Endothelial cell of umbilical vein (primary cell): ENCODE results near the gene RPL4. TPM values are rescaled to one million over a fixed set of nuclear protein-coding genes. Genes with fewer than 3 reads are reported as not detected.

ENCODE experiments used
- BruUV-seq: library from RNA; stranded (reverse); fragments of 400-500 nt; replicated peaks from 2 replicates; lab custom pipeline; 2021; lab: Mats Ljungman, UMichigan
- CTCF ChIA-PET: fragments of 300-600, 350-600 bp; sonication (Branson Sonifier 250); formaldehyde crosslinking; loops from one replicate; lab custom pipeline; 2021; ENCODE audit warnings: antibody characterized with exemption, inconsistent platforms; lab: Charles Lee
- POLR2A ChIA-PET: fragments of 300-600, 350-600 bp; sonication (Branson Sonifier 250); formaldehyde crosslinking; loops from one replicate; lab custom pipeline; 2021; ENCODE audit warnings: antibody characterized with exemption, inconsistent platforms; lab: Charles Lee
- DNase-seq: peaks from one replicate; pipeline ENCODE4 v3.0.0-alpha.2; 2011; ENCODE audit warnings: low read depth, low spot score
- FAIRE-seq: peaks from 2 replicates; lab custom pipeline; 2011; peaks lifted over from hg19 to GRCh38; lab: Jason Lieb, UNC
- H2AFZ ChIP-seq: 2 replicates; pipeline ENCODE4 v1.6.0; 2012; ENCODE audit warnings: low read depth, low read length, control low read depth, inconsistent platforms
- H3K27ac ChIP-seq: 2 replicates; pipeline ENCODE4 v1.5.1; 2011; ENCODE audit warnings: low read depth, mild to moderate bottlenecking, control low read depth, low read length, moderate library complexity; ENCODE audit not compliant: insufficient read depth
- H3K27me3 ChIP-seq, 2 experiments: 2 replicates each; pipeline versions ENCODE4 v1.6.0 to v1.6.1; 2011; ENCODE audit warnings: low read length in 2 of 2, mixed read lengths in 1 of 2; ENCODE audit not compliant: control insufficient read depth in 2 of 2, insufficient read depth in 2 of 2
- H3K36me3 ChIP-seq, 2 experiments: 2 replicates in 1 of 2; 3 replicates in 1 of 2; pipeline ENCODE4 v1.5.1; 2011; ENCODE audit warnings: low read length in 2 of 2, mild to moderate bottlenecking in 1 of 2, moderate library complexity in 1 of 2; ENCODE audit not compliant: control insufficient read depth in 2 of 2, insufficient read depth in 2 of 2; ENCODE audit errors: extremely low read depth in 1 of 2
- H3K4me1 ChIP-seq: 3 replicates; pipeline ENCODE4 v1.5.1; 2011; ENCODE audit warnings: mild to moderate bottlenecking, low read length; ENCODE audit not compliant: control insufficient read depth, insufficient read depth; ENCODE audit errors: extremely low read depth
- H3K4me2 ChIP-seq: 2 replicates; pipeline ENCODE4 v1.6.1; 2011; ENCODE audit warnings: low read length, control low read depth, mixed read lengths; ENCODE audit not compliant: insufficient read depth
- H3K4me3 ChIP-seq, 3 experiments: fragments of 200-600 bp in 1 of 3; sonication (generic), shearing (Covaris generic) in 1 of 3; replicated peaks in 1 of 3; 2 replicates each; pipeline ENCODE4 v1.5.1; 2011 to 2016; ENCODE audit warnings: control low read depth in 3 of 3, low read length in 3 of 3, mild to moderate bottlenecking in 2 of 3, inconsistent platforms in 1 of 3, low read depth in 1 of 3, moderate library complexity in 1 of 3; ENCODE audit not compliant: insufficient read depth in 1 of 3
- H3K79me2 ChIP-seq: 2 replicates; pipeline ENCODE4 v1.6.0; 2012; ENCODE audit warnings: low read length, inconsistent platforms; ENCODE audit not compliant: control insufficient read depth, insufficient read depth
- H3K9ac ChIP-seq: replicated peaks from 2 replicates; pipeline ENCODE3; 2011; ENCODE audit warnings: low read length, control low read depth; ENCODE audit not compliant: insufficient read depth; ENCODE audit errors: extremely low read depth
- H3K9me1 ChIP-seq: replicated peaks from 3 replicates; pipeline ENCODE4 v1.6.0; 2011; ENCODE audit warnings: mild to moderate bottlenecking, low read length; ENCODE audit not compliant: control insufficient read depth, insufficient read depth; ENCODE audit errors: extremely low read depth
- H3K9me3 ChIP-seq: replicated peaks from 2 replicates; pipeline ENCODE4 v1.5.1; 2012; ENCODE audit warnings: low read length, inconsistent platforms; ENCODE audit not compliant: control insufficient read depth, insufficient read depth
- H4K20me1 ChIP-seq: replicated peaks from 2 replicates; pipeline ENCODE3; 2011; ENCODE audit warnings: mild to moderate bottlenecking, low read length; ENCODE audit not compliant: control insufficient read depth, insufficient read depth; ENCODE audit errors: extremely low read depth
- CTCF ChIP-seq, 2 donors: IDR thresholded peaks; 1 replicate in 1 of 2; 2 replicates in 1 of 2; pipeline ENCODE4 v1.5.1; 2011; ENCODE audit warnings: low read length in 2 of 2, mild to moderate bottlenecking in 2 of 2, moderate library complexity in 2 of 2, control low read depth in 1 of 2, inconsistent platforms in 1 of 2, low read depth in 1 of 2; ENCODE audit not compliant: insufficient read depth in 1 of 2; ENCODE audit errors: extremely low read depth in 1 of 2
- EZH2 ChIP-seq: IDR thresholded peaks from 2 replicates; pipeline ENCODE4 v1.6.1; 2012; ENCODE audit warnings: borderline replicate concordance, low read depth, mild to moderate bottlenecking, moderate library complexity, low read length, inconsistent platforms; ENCODE audit not compliant: severe bottlenecking
- FOS ChIP-seq: IDR thresholded peaks from 2 replicates; pipeline ENCODE4 v1.6.1; 2011; ENCODE audit warnings: mild to moderate bottlenecking, low read length, moderate library complexity, borderline replicate concordance; ENCODE audit not compliant: insufficient read depth
- GATA2 ChIP-seq: IDR thresholded peaks from 2 replicates; pipeline ENCODE4 v1.7.0; 2011; ENCODE audit warnings: low read depth, mild to moderate bottlenecking, moderate library complexity, mixed read lengths, low read length; ENCODE audit not compliant: insufficient read length, insufficient read depth
- JUN ChIP-seq: IDR thresholded peaks from 2 replicates; pipeline ENCODE4 v1.6.1; 2011; ENCODE audit warnings: borderline replicate concordance, low read depth; ENCODE audit not compliant: insufficient read length, insufficient read depth
- MAX ChIP-seq: IDR thresholded peaks from 2 replicates; pipeline ENCODE4 v1.6.1; 2011; ENCODE audit not compliant: insufficient read depth, insufficient read length
- MYC ChIP-seq: IDR thresholded peaks from one replicate; pipeline ENCODE4 v1.6.1; 2011; ENCODE audit warnings: mild to moderate bottlenecking, low read depth, low read length
- POLR2A ChIP-seq: IDR thresholded peaks from 2 replicates; pipeline ENCODE4 v1.6.1; 2012; ENCODE audit warnings: low read depth, mild to moderate bottlenecking, control low read depth, low read length
- POLR2AphosphoS5 ChIP-seq: IDR thresholded peaks from 2 replicates; pipeline ENCODE4 v1.6.1; 2012; ENCODE audit warnings: low read depth, mild to moderate bottlenecking, control low read depth, low read length, moderate library complexity; ENCODE audit not compliant: insufficient read depth
- dilution Hi-C: fragments of 300-500 bp; cut with MboI; formaldehyde crosslinking; loops from one replicate; pipeline ENCODE4 v1.15.0; 2019; ENCODE audit warnings: low sequenced_read_pairs; ENCODE audit not compliant: extremely low pct_ligation_motif_present
- intact Hi-C: fragments of 100-400 bp; cut with micrococcal nuclease; formaldehyde crosslinking; loops from one replicate; pipeline ENCODE4 v1.10.0; 2022
- polyA plus RNA-seq, 4 experiments: library from polyadenylated mRNA; depleted of rRNA in 3 of 4; stranded (reverse) in 3 of 4; unstranded in 1 of 4; fragments of >200 nt; gene quantifications; 2 replicates each; pipeline versions ENCODE4 v1.2.1 to v1.2.3, GENCODE V29; 2011 to 2012; ENCODE audit warnings: missing spikeins in 1 of 4
- total RNA-seq: library from RNA; stranded (reverse); gene quantifications from 2 replicates; pipeline ENCODE4 v1.2.3, GENCODE V29; 2021

Gene RPL4
- total and polyA plus RNA-seq, 2 donors (not counting 3 experiments of a cell fraction or from before 2014, with no cell fraction given) = 2,598 to 3,530 TPM

GRCh38 chr15:66452971-66453580 is 51.6 kb downstream of the RPL4 start:
- ChIA-PET POLR2A (no interaction called here), CTCF (no interaction called here)
- no peaks in the 10 kb centered on the region for H3K9me1 ChIP-seq
- no peak overlapping the region for H3K27ac ChIP-seq
- no peaks in the 10 kb centered on the region for H3K4me1 ChIP-seq
- intact Hi-C loops (no loop called here), dilution Hi-C loops (no loop called here)
- H3K4me3 ChIP-seq = no peak overlapping the region
- H3K9me3 ChIP-seq = no peaks in the 10 kb centered on the region
- no peak for DNase-seq
- no peak overlapping the region for H3K9ac ChIP-seq
- FAIRE-seq = no peak
- H3K4me2 ChIP-seq = no peak overlapping the region
- no peak for TF ChIP-seq JUN
- TF ChIP-seq POLR2AphosphoS5 = no peak
- TF ChIP-seq GATA2 = no peak
- TF ChIP-seq CTCF (IDR thresholded peaks at IDR 0.05; ENCODE audit: extremely low read depth in 1 of 2, insufficient read depth in 1 of 2, low read depth in 1 of 2, low read length in 2 of 2) = no peak
- no peak for TF ChIP-seq FOS
- no peak for TF ChIP-seq POLR2A
- no peak for TF ChIP-seq MYC
- TF ChIP-seq MAX = no peak
- no peak for TF ChIP-seq EZH2
- H3K27me3 ChIP-seq = no peaks in the 10 kb centered on the region
- no TSS peak for BruUV-seq
- no peak overlapping the region for H2AFZ ChIP-seq
- no peaks in the 10 kb centered on the region for H3K79me2 ChIP-seq
- H4K20me1 ChIP-seq = no peaks in the 10 kb centered on the region
- H3K36me3 ChIP-seq = peaks cover 0 to 3% of the 10 kb centered on the region in 2 experiments
